Measurements from ENCODE around the gene YBX2. TPM values are rescaled to one million over a fixed set of nuclear protein-coding genes. Genes with fewer than 3 reads are reported as not detected.
A peak's percentile ranks its signal among the peaks of the same experiment; 100 is the strongest.

The YBX2 gene
- total RNA-seq, 5 donors from 2014 or later (not counting 1 experiment from before 2014, with no cell fraction given) = 0.20 to 0.57 (median 0.45) TPM; not detected in 1

DNA sequence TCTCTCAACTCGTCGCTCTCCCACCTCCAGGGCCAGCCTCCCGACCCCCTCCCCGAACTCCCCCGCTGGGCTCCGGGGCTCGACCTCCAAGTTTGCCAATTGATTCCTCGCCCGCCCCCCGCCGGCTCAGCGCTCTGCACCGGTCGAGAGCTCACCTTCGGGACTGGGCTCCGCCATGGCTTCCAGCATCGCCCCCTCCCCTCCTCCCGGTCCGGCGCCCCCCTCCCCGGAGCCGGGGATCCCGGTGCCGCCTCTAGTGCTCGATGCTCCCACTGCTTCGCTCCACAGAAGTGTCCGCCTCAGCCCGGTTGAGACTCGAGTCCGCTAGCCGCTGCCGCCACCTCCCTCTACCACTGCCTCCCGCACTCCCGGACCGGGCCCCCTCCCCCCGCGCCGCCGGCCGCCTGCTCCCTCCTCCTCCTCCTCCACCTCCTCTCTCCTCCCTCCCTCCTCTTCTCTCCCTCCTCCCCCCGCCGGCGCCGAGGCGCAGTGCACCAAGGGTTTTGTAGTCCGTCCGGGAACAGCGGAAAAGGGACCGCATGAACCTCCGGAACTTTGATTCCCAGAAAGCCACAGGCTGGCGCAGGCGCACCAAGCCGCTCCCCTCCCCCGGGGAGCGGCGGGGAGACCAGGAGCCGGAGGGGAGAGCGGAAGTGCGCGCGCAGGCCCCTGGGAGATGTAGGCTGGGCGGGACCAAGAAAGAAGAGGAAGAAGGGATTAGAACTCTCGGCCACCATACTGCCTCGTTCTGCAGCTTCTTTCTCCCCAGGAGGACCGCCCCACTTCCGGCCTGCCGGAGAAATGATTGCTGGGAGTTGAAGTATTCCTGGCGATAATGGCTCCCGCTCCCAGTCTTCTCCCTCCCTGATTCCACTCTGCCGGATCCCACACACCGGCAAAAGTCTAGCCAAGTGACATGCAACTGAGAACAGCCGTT lies 55.1 kb downstream of the YBX2 start, which contains the start of gene PHF23:
Gene PHF23, minus strand, starts transcription at position 367 of the 937 bp plus-strand sequence. Its CDS starts 178 bp downstream, at position 189.
- DNase-seq (peak; percentile 91 to 99 (median 95)), ATAC-seq (replicated peaks in 1 of 4) (peak; percentile 60 to 72 (median 66))
- Histone ChIP-seq H3K36me3 (ENCODE audit: control insufficient read depth in 2 of 2, extremely low read depth in 1 of 2, insufficient read depth in 1 of 2, low read length in 1 of 2) (peaks cover 0 to 36% of the 10 kb centered on the region in 2 donors), H3K27me3 (replicated peaks in 1 of 2; ENCODE audit: control insufficient read depth in 2 of 2, extremely low read depth in 1 of 2, insufficient read depth in 2 of 2, low read length in 1 of 2) (no peaks in the 10 kb centered on the region), H3K4me1 (ENCODE audit: control insufficient read depth in 1 of 2, extremely low read depth in 1 of 2, insufficient read depth in 2 of 2, low read length in 2 of 2) (peaks cover 21 to 63% of the 10 kb centered on the region in 2 experiments), H3K9me3 (no peaks in the 10 kb centered on the region), H3K4me3 (ENCODE audit: control insufficient read depth in 1 of 2, extremely low read depth in 1 of 2, low read length in 1 of 2) (peak within 1 kb of the TSS; percentile 93 to 95), H3K27ac (ENCODE audit: low read length) (peak within 1 kb of the TSS; percentile 74)
- Mint-ChIP-seq H3K4me1 (peaks cover 62 to 69% (median 62%) of the 10 kb centered on the region in 3 donors), H3K36me3 (peaks cover 29% of the 10 kb centered on the region), H3K27ac (peak within 1 kb of the TSS; percentile 94 to 95), H3K9me3 (no peaks in the 10 kb centered on the region), H3K27me3 (peaks cover 0 to 2% of the 10 kb centered on the region in 2 donors), H3K4me3 (peak within 1 kb of the TSS; percentile 97 to 99 (median 98))
- WGBS (ENCODE audit: insufficient coverage) = under 1% methylated on average over 41 of the region's 72 CpGs
- ChIA-PET CTCF (interaction anchor here (0.6 to 1.8 kb wide), 4 partner anchors 19 to 97 kb away, joined by 3 to 5 read pairs (median 4); partner anchors contain the start of genes ACADVL (in 1 of the 2), ACAP1 (in 1 of the 2) and DLG4 (in 1 of the 2)), POLR2A (interaction anchor here (0.6 kb wide), 2 partner anchors 16 to 145 kb away, joined by 3 to 7 read pairs; no protein-coding TSS in a partner anchor)

GRCh38 chr17:7238420-7239090 lies 55.9 kb downstream of the YBX2 start:
- DNase-seq (peak in 8 of 35 experiments; percentile 16 to 53 (median 23)), ATAC-seq (replicated peaks in 1 of 4) (no peak)
- 0% methylated on average over 21 of the region's 39 CpGs for WGBS (ENCODE audit: insufficient coverage)
- Histone ChIP-seq H3K36me3 (ENCODE audit: control insufficient read depth in 2 of 2, extremely low read depth in 1 of 2, insufficient read depth in 1 of 2, low read length in 1 of 2) (peaks cover 0 to 32% of the 10 kb centered on the region in 2 donors), H3K27ac (ENCODE audit: low read length) (peak overlapping the region; percentile 74), H3K27me3 (replicated peaks in 1 of 2; ENCODE audit: control insufficient read depth in 2 of 2, extremely low read depth in 1 of 2, insufficient read depth in 2 of 2, low read length in 1 of 2) (no peaks in the 10 kb centered on the region), H3K4me1 (ENCODE audit: control insufficient read depth in 1 of 2, extremely low read depth in 1 of 2, insufficient read depth in 2 of 2, low read length in 2 of 2) (peaks cover 21 to 67% of the 10 kb centered on the region in 2 experiments), H3K4me3 (ENCODE audit: control insufficient read depth in 1 of 2, extremely low read depth in 1 of 2, low read length in 1 of 2) (peak overlapping the region; percentile 93 to 95), H3K9me3 (no peaks in the 10 kb centered on the region)
- no peaks in the 10 kb centered on the region for H3K9me3 Mint-ChIP-seq
- peaks cover 0 to 2% of the 10 kb centered on the region in 2 donors for H3K27me3 Mint-ChIP-seq
- CTCF ChIA-PET = interaction anchor here (0.7 to 1.4 kb wide), 4 partner anchors 11 to 1318 kb away, joined by 3 to 6 read pairs (median 4); partner anchors contain the start of genes ACADVL (in 1 of the 2) and DLG4 (in 1 of the 2)
- peak overlapping the region; percentile 94 to 95 for H3K27ac Mint-ChIP-seq
- peak overlapping the region; percentile 97 to 99 (median 98) for H3K4me3 Mint-ChIP-seq
- peaks cover 27% of the 10 kb centered on the region for H3K36me3 Mint-ChIP-seq
- H3K4me1 Mint-ChIP-seq = peaks cover 64 to 72% (median 67%) of the 10 kb centered on the region in 3 donors
- POLR2A ChIA-PET = interaction anchor here in 1 of 2 donors (0.6 to 0.7 kb wide), 2 partner anchors 106 to 146 kb away, joined by 3 to 4 read pairs; no protein-coding TSS in a partner anchor

Other genes with a start within 250 kb of the YBX2 start
- gene CLEC10A, start 214.4 kb downstream of the YBX2 start, total RNA-seq = not detected
- under 1 TPM in 4 of 5 donors, not detected in 1; 0.25 to 0.55 (median 0.47) TPM for gene ASGR2, start 179.8 kb downstream of the YBX2 start, total RNA-seq
- gene ASGR1, start 115.3 kb downstream of the YBX2 start, total RNA-seq = 1 to 10 TPM in 2 of 5 donors, under 1 TPM in 3; 0.60 to 1.8 (median 0.82) TPM
- gene DLG4, start 74.8 kb downstream of the YBX2 start, total RNA-seq = 10 to 100 TPM in 2 of 5 donors, 1 to 10 TPM in 3; 8.1 to 13.6 (median 9.3) TPM
- gene ACADVL, start 74.7 kb downstream of the YBX2 start, total RNA-seq = 100 to 1,000 TPM; 275 to 424 (median 385) TPM
- 10 to 100 TPM; 48.2 to 76.3 (median 70.4) TPM for gene DVL2, start 60.1 kb downstream of the YBX2 start, total RNA-seq
- gene PHF23, start 55.2 kb downstream of the YBX2 start, total RNA-seq = 10 to 100 TPM; 13.3 to 51.6 (median 43.5) TPM
- gene GABARAP, start 52.2 kb downstream of the YBX2 start, total RNA-seq = 100 to 1,000 TPM; 197 to 278 (median 276) TPM
- gene CTDNEP1, start 42.9 kb downstream of the YBX2 start, total RNA-seq = 100 to 1,000 TPM; 109 to 131 (median 125) TPM
- gene ELP5, start 42.4 kb downstream of the YBX2 start, total RNA-seq = 10 to 100 TPM; 29.8 to 35.9 (median 33.3) TPM
- 1 to 10 TPM; 2.4 to 5.9 (median 2.9) TPM for gene CLDN7, start 32.2 kb downstream of the YBX2 start, total RNA-seq
- gene SLC2A4, start 12.9 kb downstream of the YBX2 start, total RNA-seq = under 1 TPM in 1 of 5 donors, not detected in 4; 0.06 TPM
- 100 to 1,000 TPM; 286 to 481 (median 306) TPM for gene EIF5A, start 13.0 kb upstream of the YBX2 start, total RNA-seq
- 100 to 1,000 TPM; 114 to 129 (median 125) TPM for gene GPS2, start 20.7 kb upstream of the YBX2 start, total RNA-seq
- 10 to 100 TPM; 49.5 to 90.2 (median 80.0) TPM for gene NEURL4, start 34.7 kb upstream of the YBX2 start, total RNA-seq
- gene ACAP1, start 41.9 kb upstream of the YBX2 start, total RNA-seq = 100 to 1,000 TPM; 531 to 781 (median 649) TPM
- gene KCTD11, start 57.5 kb upstream of the YBX2 start, total RNA-seq = 1 to 10 TPM; 2.4 to 7.3 (median 4.8) TPM
- gene TMEM95, start 60.5 kb upstream of the YBX2 start, total RNA-seq = not detected
- gene TNK1, start 86.5 kb upstream of the YBX2 start, total RNA-seq = 10 to 100 TPM in 3 of 5 donors, 1 to 10 TPM in 2; 5.7 to 18.3 (median 16.0) TPM
- gene PLSCR3, start 99.9 kb upstream of the YBX2 start, total RNA-seq = 100 to 1,000 TPM; 101 to 145 (median 140) TPM
- 10 to 100 TPM; 28.7 to 48.9 (median 45.6) TPM for gene TMEM256, start 109.5 kb upstream of the YBX2 start, total RNA-seq
- 1 to 10 TPM; 6.8 to 8.9 (median 8.4) TPM for gene NLGN2, start 113.2 kb upstream of the YBX2 start, total RNA-seq
- not detected for gene SPEM1, start 125.7 kb upstream of the YBX2 start, total RNA-seq
- not detected for gene SPEM2, start 131.0 kb upstream of the YBX2 start, total RNA-seq
- not detected for gene SPEM3, start 134.2 kb upstream of the YBX2 start, total RNA-seq
- 10 to 100 TPM in 3 of 5 donors, 1 to 10 TPM in 2; 8.8 to 26.9 (median 23.5) TPM for gene TMEM102, start 140.8 kb upstream of the YBX2 start, total RNA-seq
- gene FGF11, start 144.9 kb upstream of the YBX2 start, total RNA-seq = 1 to 10 TPM; 2.4 to 4.2 (median 3.3) TPM
- 10 to 100 TPM in 3 of 5 donors, 1 to 10 TPM in 2; 6.6 to 12.0 (median 11.0) TPM for gene CHRNB1, start 150.4 kb upstream of the YBX2 start, total RNA-seq
- gene ZBTB4, start 185.0 kb upstream of the YBX2 start, total RNA-seq = 10 to 100 TPM; 64.0 to 86.6 (median 82.7) TPM
- gene SLC35G6, start 186.8 kb upstream of the YBX2 start, total RNA-seq = not detected
- gene POLR2A, start 189.7 kb upstream of the YBX2 start, total RNA-seq = 100 to 1,000 TPM; 198 to 444 (median 212) TPM

Data from T-cell (primary cell).